D721Med (cell line): ENCODE results near the gene LRRC42.

Experiments used
- DNase-seq: peaks from one replicate; pipeline ENCODE4 v3.0.0; 2011; ENCODE audit warnings: low spot score; ENCODE audit not compliant: insufficient read length
- FAIRE-seq: peaks from 2 replicates; lab custom pipeline; 2011; peaks lifted over from hg19 to GRCh38; lab: Jason Lieb, UNC
- TF ChIP-seq, protein P1 (sequence below): IDR thresholded peaks from 2 replicates; pipeline ENCODE4 v1.5.1; 2012; ENCODE audit warnings: mild to moderate bottlenecking, control low read depth; ENCODE audit not compliant: insufficient read depth; ENCODE audit errors: missing control alignments

LRRC42 gene

DNA sequence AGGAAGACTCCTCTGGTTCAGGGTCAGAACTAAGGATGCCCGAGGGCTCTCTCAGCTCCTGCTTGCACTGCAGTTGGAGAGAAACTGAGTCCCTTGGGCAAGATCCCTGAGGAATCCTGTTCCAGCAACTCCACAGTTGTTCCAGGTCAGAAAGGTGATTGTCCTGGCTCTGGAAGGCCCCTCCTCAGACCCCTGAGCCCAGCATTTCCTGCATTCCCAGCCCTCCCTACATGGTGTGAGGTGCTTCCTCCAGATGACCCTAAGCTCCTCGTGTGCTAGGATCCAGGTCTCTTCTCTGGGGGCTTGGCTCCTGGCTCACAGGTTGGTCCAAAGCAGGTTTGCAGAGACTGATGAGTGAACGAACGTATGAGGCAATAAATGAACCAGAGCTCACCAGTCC lies 60.4 kb downstream of the LRRC42 start:
- DNase-seq (no peak), FAIRE-seq (no peak)

DNA sequence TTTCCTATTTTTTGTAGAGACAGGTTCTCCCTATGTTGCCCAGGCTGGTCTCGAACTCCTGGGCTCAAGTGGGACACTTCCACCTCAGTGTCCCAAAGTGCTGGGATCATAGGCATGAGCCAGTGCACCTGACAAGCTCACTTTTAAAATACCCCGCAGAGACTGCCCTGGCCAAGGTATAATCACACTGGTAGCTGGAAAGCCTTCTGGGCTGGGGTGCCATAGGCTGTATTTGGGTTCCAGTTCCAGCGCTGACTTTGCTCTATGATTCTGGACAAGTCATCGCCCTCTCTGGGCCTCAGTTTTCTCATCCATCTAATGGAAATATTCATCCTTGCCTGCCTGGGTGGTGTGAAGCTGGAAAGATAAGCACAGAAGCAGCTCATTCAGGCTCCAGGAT lies 61.5 kb downstream of the LRRC42 start:
- TF ChIP-seq, protein P1, sequence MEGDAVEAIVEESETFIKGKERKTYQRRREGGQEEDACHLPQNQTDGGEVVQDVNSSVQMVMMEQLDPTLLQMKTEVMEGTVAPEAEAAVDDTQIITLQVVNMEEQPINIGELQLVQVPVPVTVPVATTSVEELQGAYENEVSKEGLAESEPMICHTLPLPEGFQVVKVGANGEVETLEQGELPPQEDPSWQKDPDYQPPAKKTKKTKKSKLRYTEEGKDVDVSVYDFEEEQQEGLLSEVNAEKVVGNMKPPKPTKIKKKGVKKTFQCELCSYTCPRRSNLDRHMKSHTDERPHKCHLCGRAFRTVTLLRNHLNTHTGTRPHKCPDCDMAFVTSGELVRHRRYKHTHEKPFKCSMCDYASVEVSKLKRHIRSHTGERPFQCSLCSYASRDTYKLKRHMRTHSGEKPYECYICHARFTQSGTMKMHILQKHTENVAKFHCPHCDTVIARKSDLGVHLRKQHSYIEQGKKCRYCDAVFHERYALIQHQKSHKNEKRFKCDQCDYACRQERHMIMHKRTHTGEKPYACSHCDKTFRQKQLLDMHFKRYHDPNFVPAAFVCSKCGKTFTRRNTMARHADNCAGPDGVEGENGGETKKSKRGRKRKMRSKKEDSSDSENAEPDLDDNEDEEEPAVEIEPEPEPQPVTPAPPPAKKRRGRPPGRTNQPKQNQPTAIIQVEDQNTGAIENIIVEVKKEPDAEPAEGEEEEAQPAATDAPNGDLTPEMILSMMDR = no peak
- FAIRE-seq = no peak

More for the DNA sequence above, 60.4 kb downstream of the LRRC42 start:
- TF ChIP-seq, protein P1 = no peak

DNA sequence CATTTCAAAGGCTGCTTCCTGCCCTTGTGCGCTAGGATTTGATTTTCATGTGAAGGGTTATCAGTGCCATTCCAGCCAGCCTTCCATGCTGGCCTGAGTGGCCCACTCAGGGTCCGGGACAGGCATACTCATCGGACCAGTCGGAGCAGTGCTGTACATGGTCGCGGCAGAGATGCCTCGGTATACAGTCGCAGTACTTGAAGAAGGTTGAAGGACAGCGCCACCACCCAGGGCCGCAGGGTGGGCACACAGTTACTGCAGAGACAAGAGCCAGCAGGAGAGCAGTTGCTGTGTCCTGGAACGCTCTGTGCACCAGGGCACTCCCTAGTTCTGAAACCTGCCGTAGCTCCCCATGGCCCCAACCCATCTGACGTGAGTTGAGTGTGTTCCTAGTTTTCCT lies 62.7 kb downstream of the LRRC42 start:
- no peak for FAIRE-seq
- TF ChIP-seq, protein P1 = no peak
- no peak for DNase-seq

More for the DNA sequence above, 61.5 kb downstream of the LRRC42 start:
- DNase-seq = no peak

DNA sequence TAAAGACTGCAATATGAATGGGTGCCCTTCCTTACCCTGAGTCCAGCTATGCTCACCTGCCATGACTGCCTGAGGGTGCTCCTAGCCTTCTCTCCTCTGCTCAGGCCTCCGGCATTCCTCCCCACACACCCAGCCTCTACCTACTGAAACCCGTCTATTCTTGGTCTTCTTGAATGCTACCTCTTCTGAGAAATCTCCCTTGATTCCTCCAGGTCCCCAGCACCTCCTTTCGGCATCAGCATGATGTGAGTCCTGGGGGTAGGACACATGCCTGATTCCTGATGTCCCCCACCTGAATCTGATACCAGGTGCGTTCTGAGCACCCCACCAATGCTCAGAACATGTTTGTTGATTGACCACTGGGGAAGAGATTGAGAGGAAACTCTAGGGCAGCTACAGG lies 63.3 kb downstream of the LRRC42 start:
- TF ChIP-seq, protein P1 = no peak
- FAIRE-seq = no peak
- no peak for DNase-seq

DNA sequence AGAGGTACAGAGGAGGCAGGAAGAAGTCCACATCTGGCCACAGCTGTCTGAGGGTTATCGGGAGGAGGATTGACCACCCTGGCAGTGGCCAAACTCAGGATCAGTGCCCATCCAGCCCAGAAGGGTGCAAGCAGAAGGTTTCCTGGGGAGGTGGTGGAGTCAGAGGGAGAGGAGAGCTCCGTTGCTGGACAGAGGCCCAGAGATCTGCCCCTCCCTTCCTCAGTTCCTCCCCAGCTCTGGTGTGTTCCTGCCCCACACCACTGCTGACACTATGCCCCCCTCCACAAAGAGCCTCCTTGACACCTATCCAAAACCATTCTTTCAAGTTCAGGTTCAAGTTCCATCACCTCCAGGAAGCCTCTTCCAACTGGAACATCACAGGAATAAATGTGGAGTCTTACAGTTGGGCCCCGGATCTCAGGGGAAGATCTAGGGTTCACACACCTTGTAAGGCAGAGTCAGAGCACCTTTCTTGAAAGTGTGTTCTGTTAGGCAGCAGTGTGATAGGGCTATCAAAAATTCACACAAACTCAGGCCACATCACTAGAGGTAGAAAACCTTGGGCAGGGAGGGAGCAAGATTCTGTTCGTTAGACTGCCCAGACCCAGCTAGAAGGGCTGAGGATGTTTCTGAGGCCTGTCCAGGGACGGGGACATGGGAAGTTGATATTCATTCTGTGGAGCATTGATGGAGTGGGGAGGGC lies 64.4 kb downstream of the LRRC42 start:
- FAIRE-seq = no peak
- TF ChIP-seq, protein P1 = no peak
- DNase-seq = no peak

DNA sequence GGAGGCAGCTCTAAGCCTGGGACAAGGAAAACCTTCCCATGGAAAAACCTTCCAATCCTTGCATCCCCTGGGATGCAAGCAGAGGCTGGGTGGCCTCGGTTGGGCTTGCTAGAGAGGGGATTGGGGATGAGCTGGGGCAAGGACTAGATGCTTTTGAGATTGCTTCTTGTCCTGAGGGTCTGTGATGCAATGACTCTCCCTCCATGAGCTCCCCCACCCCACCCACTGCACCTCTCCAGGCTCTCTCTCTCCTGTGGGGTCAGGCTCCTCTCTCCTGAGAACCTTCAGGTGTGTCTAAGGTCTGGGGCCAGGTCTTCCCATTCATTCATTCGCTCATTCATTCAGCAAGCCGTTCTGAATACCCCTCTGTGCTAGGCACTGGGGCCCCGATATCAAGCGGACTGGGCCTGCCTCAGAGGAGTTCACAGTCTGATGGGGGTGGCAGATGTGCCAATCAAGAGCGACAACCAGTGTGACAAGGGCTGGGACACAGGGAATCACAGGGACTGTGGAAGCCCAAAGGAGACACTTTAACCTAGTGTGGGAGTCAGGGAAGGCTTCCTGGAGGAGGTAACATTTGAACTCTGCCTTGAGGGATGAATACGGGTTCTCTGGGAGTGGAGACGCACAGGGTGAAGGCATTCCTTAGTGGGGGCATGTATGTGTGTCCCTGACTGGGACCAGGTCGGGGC lies 65.3 kb downstream of the LRRC42 start:
- TF ChIP-seq, protein P1 = no peak
- FAIRE-seq = no peak
- DNase-seq = no peak

DNA sequence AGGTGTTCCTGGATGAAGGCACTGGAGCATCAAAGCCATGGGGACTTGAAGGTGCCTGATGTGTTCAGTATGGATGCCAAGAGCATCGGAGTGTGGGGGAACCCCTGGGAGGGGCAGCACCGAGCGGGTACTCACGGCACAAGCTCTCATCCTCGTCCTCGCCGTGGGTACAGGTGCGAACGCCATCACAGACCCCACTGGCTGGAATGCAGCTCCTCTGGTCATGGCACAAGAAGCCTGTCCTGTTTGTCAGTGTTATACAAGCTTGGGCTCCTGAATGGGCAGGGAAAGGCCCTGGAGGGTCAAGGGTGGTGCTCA lies 65.8 kb downstream of the LRRC42 start:
- TF ChIP-seq, protein P1 = no peak
- FAIRE-seq = no peak
- DNase-seq = no peak
